GM12892 (cell line): ENCODE data around the gene RNF148.

Experiments
- POLR2A ChIP-seq: IDR thresholded peaks from 2 replicates; pipeline ENCODE4 v1.6.1; 2011; ENCODE audit warnings: low read depth, low read length, control low read depth
- TAF1 ChIP-seq: IDR thresholded peaks from 2 replicates; pipeline ENCODE4 v1.6.1; 2011; ENCODE audit warnings: low read depth, mild to moderate bottlenecking, control low read depth, low read length, borderline replicate concordance

GRCh38 chr7:122679813-122680212 lies 22.9 kb downstream of the RNF148 start:
- no peak for TF ChIP-seq POLR2A
- no peak for TF ChIP-seq TAF1
